GM19455 (cell line): Measurements from ENCODE around the gene ZNF586.
"Not testable (repeated sequence)": the region's sequence is repeated elsewhere in the genome, so short reads cannot be mapped to it uniquely, and the experiment has no call there.

Experiments
- ATAC-seq: cut with Tn5 transposase; IDR thresholded peaks from one replicate; pipeline ENCODE4 v1.9.1; 2021; ENCODE audit not compliant: unreplicated experiment

ZNF586 gene

GRCh38 chr19:57789288-57789687, 19.8 kb downstream of the ZNF586 start:
- no peak for ATAC-seq

- ATAC-seq = not testable (repeated sequence)
Observed at GRCh38 chr19:57796580-57796979, 27.1 kb downstream of the ZNF586 start.

DNA sequence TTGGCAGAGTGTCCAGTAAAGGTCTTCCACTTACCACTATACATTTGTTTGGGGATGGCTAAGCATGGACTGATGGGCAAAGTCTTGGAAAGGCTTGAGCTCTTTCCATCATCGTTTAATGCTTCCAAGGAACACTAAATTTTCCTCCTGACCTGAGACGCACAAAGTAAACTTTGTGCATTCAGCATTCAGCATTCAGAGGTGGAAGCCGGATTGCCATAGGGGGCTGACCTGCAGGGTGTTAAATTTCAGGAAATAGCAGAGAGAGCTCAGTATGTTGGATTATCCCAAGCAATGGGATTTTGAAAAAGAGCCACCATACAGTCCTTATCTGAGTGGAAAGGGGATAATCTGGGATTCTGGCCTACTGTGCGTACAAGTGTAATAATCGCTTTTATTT, 31.2 kb downstream of the ZNF586 start:
- no peak for ATAC-seq

GRCh38 chr19:57802269-57802668, 32.8 kb downstream of the ZNF586 start:
- ATAC-seq = no peak

DNA sequence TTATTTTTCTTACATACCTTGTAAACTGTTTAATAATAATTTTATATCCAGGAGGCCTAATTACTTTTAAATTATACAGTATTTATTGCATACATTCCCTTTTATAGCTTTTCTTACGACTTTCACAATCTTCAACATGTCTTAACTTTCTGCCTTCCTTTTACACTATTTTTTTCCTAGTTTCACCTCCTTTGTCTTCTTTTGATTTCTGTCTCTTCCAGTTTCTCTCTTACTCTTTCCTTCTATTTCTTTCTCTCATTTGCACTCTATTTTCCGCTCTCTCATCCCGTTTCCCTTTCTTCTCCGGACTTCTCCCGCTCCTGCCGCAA, 33.8 kb downstream of the ZNF586 start:
- ATAC-seq = no peak

DNA sequence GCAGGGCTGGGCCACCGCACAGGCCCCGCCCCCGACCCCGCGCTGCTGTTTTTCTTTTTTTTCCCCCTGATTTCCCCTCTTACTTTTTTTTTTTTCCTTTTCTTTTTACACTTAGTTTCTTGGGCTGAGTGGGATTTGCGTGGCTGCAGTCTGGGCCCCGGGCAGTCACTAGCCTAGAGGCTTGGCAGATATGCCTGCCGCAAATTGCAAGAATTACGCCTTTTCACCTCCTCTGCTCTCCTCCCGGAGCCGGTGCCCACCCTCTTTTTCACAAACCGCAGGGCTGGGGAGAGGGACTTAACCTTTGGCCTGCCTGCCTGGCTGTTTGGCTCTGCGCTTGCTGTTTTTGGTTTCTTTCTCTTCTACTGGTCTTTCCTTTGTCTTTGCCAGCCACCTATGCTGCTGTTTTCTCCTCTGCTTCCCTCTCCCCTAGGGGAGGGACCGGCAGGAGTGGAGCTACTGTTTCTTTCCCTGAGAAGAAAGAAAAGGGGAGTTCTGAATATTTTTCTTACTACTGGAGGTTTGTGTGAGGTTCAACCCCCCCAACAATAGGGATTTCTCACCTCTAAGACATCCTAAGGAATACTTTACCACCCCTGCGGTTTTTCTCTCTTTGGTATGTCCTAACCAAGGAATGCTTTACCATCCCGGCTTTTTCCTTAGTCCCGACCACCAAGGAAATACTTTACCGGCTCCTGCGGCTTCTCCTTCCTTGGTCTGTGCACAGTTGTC, 34.3 kb downstream of the ZNF586 start:
- ATAC-seq = no peak

DNA sequence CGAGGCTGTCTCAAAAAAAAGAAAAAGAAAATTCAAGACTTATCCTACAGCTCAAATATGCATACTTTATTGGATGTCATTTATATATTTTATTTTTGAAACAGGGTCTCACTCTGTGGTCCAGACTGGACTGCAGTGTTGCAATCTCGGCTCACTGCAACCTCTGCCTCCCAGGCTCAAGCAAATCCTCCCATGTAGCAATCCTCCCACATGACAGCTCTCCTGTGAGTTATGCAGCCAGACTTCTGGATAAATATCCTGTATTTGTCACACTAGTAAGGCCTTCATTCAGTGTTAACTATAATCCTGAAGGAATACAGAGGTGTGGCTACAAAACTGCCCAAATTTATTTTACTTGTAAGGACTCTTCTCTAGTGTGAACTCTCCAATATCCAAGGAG, 38.1 kb downstream of the ZNF586 start:
- no peak for ATAC-seq

- not testable (repeated sequence) for ATAC-seq
Observed at GRCh38 chr19:57810410-57811295, 41.2 kb downstream of the ZNF586 start.

DNA sequence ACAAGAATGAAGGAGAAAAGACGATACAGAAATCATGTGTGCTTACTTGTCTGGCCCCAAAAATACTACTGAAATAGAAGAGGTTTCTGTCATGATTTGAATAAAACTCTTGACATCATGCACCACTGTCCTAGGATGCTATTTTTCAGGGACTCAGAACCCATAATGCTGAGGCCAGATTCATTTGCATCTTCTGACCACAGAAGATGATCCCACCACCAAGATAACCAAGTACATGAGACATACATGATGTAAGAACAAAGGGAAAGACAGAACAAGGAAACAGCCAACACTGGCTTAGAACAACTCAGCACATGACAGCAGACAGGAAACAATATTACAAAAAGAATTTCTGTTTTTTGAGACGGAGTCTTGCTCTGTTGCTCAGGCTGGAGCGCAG, 42.8 kb downstream of the ZNF586 start:
- ATAC-seq = no peak

- not testable (repeated sequence) for ATAC-seq
Observed at GRCh38 chr19:57812975-57813820, 43.7 kb downstream of the ZNF586 start.

DNA sequence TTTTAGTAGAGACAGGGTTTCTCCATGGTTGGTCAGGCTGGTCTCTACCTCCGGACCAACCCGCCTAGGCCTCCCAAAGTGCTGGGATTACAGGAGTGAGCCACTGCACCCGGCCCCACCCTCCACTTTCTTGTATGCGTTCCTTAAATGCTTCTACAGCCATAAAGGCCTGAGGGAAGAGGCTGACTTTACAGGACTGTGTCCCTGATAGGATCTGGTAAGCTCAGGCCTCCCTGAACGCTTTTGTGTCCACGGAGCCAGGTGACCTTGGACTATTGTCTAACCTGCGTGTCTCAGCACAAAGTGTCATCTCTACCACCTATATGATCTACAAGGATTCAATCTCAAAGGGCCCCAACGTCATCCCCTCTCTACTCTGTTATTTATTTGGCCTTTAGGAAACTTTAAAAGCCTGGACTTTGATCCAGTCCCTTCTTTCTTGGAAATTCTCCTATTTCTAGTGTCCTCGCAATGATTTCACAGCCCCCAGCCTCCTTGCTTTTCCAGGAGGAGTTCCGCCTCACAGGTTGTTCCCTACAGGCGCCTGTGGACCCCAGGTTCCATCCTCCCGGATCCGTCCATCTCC, 44.5 kb downstream of the ZNF586 start:
- ATAC-seq = no peak

DNA sequence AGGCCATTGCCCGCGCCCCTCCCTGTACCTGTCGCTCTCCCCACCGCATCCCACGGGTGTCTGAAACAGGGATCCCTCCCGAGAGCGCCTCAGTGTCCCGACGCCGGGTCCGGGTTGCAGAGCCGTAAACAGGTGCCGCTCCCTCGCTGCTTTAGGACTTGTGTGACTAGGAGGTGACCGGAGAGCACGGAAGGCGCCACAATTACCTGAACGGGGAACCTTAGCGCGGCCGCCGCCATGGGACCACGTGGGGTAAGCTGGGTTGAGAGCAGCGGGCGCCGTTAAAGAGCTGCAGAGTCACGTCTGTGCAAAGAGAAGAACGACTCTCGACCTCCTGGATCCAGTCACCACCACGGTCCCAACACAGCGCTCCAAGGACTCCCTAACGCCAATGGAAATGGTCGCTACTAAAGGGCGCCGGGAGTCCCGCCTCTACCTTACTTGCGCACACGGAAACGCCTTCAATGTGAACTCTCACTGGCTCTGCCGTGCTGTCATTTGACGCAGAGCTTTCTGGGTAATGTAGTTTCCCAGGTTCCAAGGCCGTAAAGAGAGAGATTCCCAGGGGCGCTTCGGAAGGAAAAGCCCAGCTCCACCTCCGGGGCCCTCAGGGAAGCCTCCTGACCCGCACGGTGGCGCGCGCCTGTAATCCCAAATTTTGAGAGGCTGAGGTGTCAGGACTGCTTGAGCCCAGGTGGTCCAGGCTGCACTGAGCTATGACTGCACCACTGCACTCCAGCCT, 45.2 kb downstream of the ZNF586 start, which contains the start of gene ZNF552:
Gene ZNF552 (minus strand): TSS at position 409 of the 742 bp plus-strand sequence. CDS start 170 bp downstream, at position 239.
- peak; percentile 65 for ATAC-seq

GRCh38 chr19:57815247-57816075, 46.0 kb downstream of the ZNF586 start:
- ATAC-seq = no peak

DNA sequence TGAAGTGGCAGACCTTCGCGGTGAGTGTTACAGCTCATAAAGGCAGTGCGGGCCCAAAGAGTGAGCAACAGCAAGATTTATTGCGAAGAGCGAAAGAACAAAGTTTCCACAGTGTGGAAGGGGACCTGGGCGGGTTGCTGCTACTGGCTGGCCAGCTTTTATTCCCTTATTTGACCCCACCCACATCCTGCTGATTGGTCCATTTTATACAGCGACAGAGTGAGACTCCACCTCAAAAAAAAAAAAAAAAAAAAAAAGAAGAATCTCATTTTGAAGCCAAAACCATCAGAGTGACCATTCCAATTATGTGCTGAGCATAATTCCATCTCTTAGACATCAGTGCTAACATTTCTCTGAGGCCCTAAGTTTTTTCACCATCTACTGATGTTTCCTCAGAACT, 47.2 kb downstream of the ZNF586 start:
- ATAC-seq = no peak

DNA sequence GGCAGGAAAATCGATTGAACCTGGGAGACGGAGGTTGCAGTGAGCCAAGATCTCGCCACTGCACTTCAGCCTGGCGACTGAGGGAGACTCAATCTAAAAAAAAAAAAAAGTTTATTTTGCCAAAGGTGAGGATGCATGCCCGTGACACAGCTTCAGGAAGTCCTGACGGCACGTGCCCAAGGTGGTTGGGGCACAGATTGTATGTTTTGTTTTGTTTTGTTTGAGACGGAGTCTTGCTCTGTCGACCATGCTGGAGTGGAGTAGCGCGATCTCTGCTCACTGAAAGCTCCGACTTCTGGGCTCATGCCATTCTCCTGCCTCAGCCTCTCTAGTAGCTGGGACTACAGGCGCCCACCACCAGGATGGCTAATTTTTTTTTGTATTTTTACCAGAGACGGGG, 48.5 kb downstream of the ZNF586 start:
- ATAC-seq = no peak

DNA sequence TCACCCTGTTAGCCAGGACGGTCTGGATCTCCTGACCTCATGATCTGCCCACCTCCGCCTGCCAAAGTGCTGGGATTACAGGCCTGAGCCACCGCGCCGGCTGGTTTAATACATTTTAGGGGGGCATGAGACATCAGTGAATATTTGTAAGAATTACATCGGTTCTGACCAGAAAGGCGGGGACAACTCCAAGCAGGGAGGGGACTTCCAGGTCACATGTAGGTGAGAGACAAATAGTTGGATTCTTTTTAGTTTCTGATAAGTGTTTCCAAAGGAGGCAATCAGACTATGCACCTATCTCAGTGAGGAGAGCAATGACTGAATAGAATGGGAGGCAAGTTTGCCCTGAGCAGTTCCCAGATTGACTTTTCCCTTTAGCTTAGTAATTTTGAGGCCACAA, 48.9 kb downstream of the ZNF586 start:
- ATAC-seq = no peak

DNA sequence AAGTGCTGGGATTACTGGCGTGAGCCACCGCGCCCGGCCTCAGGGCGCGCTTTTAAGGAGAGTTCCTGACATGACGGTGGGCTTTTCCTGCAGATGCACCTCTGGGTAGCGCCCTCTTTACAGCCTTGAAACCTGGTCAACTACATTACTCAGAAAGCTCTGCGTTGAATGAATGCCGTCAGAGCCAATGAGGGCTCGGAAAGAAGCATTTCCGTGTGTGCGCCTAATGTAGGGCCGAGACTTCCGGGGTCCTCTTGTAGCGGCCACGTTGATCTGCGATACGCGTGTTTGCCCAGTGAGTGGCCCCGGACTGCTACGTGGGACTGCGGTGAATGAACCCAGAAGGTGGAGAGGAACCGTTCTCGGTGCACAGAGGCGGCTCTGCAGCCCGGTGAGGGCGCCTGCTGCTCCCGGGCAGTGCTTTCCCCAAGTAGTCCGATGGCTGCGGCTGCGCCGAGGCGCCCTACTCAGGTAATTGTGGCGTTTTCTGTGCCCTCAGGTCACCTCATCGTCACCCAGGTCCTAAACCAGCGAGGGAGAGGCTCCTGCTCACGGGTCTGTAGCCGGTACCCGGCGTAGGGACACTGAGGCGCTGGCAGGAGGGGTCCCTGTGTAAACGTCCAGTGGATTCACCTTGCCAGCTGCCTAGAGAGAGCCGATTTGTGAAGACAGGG, 50.1 kb downstream of the ZNF586 start:
- peak; percentile 83 for ATAC-seq

- no peak for ATAC-seq
Observed at GRCh38 chr19:57820599-57820998, 51.1 kb downstream of the ZNF586 start.

DNA sequence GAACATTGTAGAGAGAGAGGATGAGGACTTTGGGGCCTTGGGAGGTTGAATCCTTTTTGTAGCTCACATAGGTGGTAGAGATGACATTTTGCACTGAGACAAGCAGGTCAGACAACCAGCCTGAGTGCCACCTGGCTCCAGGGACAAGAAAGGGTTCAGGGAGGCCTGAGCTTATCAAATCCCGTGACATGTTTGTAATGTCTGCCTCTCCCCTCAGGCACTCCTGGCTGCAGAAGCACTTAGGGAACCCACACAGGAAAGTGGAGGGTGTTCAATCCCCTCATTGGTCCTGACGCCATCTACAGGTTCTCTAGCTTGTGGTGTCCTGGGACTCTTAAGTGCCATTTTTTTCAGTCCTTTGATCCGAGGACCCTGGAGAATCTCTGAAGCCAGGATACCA, 51.6 kb downstream of the ZNF586 start:
- not testable (repeated sequence) for ATAC-seq
